Thymus (tissue), 11 donors: Measurements from ENCODE around the gene VPS9D1. TPM values are rescaled to one million over a fixed set of nuclear protein-coding genes. Genes with fewer than 3 reads are reported as not detected.
"Not testable (repeated sequence)": the region's sequence is repeated elsewhere in the genome, so short reads cannot be mapped to it uniquely, and the experiment has no call there.

Experiments
- DNase-seq, 9 donors: peaks; one replicate each; pipeline ENCODE4 v3.0.0-alpha.2; 2013; ENCODE audit warnings: low spot score in 9 of 9, low read depth in 6 of 9, missing footprints in 1 of 9
- H3K27ac ChIP-seq, 2 donors: one replicate each; pipeline ENCODE4 v1.5.1; 2013; ENCODE audit warnings: control low read depth in 1 of 2, low read depth in 1 of 2, low read length in 1 of 2, mild to moderate bottlenecking in 1 of 2, moderate library complexity in 1 of 2
- H3K27me3 ChIP-seq, 2 donors: one replicate each; pipeline ENCODE4 v1.5.1; 2013; ENCODE audit warnings: low read length in 1 of 2; ENCODE audit not compliant: control insufficient read depth in 2 of 2, insufficient read depth in 1 of 2
- H3K36me3 ChIP-seq, 2 donors: one replicate each; pipeline ENCODE4 v1.5.1; 2013; ENCODE audit warnings: low read length in 1 of 2, mild to moderate bottlenecking in 1 of 2, moderate library complexity in 1 of 2; ENCODE audit not compliant: control insufficient read depth in 2 of 2, insufficient read depth in 2 of 2
- H3K4me1 ChIP-seq, 2 donors: one replicate each; pipeline ENCODE4 v1.5.1; 2013; ENCODE audit warnings: low read length in 2 of 2; ENCODE audit not compliant: control insufficient read depth in 2 of 2, insufficient read depth in 2 of 2
- H3K4me3 ChIP-seq, 2 donors: one replicate each; pipeline ENCODE4 v1.5.1; 2013; ENCODE audit warnings: low read length in 2 of 2, control low read depth in 1 of 2, mild to moderate bottlenecking in 1 of 2
- H3K9me3 ChIP-seq, 2 donors: one replicate each; pipeline ENCODE4 v1.5.1; 2013; ENCODE audit warnings: low read length in 1 of 2, mild to moderate bottlenecking in 1 of 2; ENCODE audit not compliant: control insufficient read depth in 2 of 2, insufficient read depth in 1 of 2
- WGBS: extraction: QIAGEN DNeasy Blood & Tissue Kit; methylation state at CpG from one replicate; pipeline ENCODE4 v1.1.7; 2013; 5-methylcytosine and 5-hydroxymethylcytosine counted together
- polyA plus RNA-seq: library from polyadenylated mRNA; stranded (reverse); fragments of 200-250 nt; gene quantifications from one replicate; pipeline ENCODE4 v1.2.3, GENCODE V29; 2013
- total RNA-seq: library from RNA; stranded (reverse); fragments of 120-200 nt; gene quantifications from one replicate; pipeline ENCODE4 v1.2.4, GENCODE V29; 2013
- donor health status: healthy.

VPS9D1 gene
- total and polyA plus RNA-seq, 2 donors, result 2.1 to 25.1 TPM

DNA sequence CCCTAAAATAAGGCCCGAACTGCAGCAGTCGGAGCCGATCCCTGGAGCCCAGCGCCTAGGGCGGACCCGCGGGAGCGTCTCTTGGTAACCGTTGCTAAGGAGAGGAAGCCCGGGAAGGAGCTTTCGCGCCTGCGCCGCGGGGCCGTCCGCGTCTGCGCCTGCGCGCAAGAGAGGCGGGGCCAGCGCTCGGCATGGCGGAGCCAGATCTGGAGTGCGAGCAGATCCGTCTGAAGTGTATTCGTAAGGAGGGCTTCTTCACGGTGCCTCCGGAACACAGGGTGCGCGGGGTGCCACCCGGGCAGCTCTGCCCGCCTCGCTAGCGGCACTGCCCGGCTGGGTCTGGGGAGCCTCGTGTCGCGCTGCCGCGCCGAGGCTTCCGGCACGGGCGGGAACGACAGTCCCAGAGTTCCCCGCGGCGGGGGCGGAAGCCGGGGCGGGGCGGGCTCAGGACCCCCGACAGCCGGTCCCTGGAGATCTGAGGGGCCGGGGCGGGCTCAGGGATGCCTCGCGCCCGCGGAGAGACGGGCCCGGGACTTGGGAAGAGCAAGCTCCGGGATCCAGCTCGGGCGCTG lies 34.1 kb downstream of the VPS9D1 start, which contains the start of gene CDK10:
Gene CDK10, plus strand, starts transcription at position 170 of the 572 bp plus-strand sequence. Its CDS starts 22 bp downstream, at position 192.
- peak; percentile 79 to 93 (median 86) for DNase-seq
- under 1% methylated on average over 67 of the region's 67 CpGs for WGBS
- peak within 1 kb of the TSS; percentile 78 to 92 for H3K4me3 ChIP-seq
- no peaks in the 10 kb centered on the region for H3K27me3 ChIP-seq
- H3K27ac ChIP-seq, result peak within 1 kb of the TSS; percentile 85 to 97
- peaks cover 17 to 18% of the 10 kb centered on the region in 2 donors for H3K36me3 ChIP-seq
- peaks cover 0 to 15% of the 10 kb centered on the region in 2 donors for H3K9me3 ChIP-seq
- peaks cover 11 to 17% of the 10 kb centered on the region in 2 donors for H3K4me1 ChIP-seq

DNA sequence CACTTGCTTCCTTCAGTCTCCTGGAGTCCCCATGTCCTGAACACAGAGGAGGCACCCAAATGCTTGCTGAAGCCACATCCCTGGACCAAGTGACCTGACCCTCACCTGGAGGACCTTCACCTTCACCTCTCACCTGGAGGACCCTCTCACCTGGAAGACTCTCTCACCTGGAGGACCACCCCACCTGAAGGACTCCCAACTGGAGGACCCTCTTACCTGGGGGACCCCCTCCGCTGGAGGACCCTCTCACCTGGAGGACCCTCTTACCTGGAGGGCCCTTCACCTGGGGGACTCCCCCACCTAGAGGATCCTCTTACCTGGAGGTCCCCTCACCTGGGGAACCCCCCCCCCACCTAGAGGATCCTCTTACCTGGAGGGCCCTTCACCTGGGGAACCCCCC lies 34.8 kb downstream of the VPS9D1 start:
- Histone ChIP-seq H3K4me1 (peaks cover 11 to 17% of the 10 kb centered on the region in 2 donors), H3K9me3 (peaks cover 0 to 18% of the 10 kb centered on the region in 2 donors), H3K4me3 (peak overlapping the region in 1 of 2 donors; percentile 92), H3K27ac (no peak overlapping the region), H3K27me3 (no peaks in the 10 kb centered on the region), H3K36me3 (peaks cover 11 to 13% of the 10 kb centered on the region in 2 donors)
- no peak for DNase-seq
- WGBS, result 92% methylated on average over 1 of the region's 1 CpG

DNA sequence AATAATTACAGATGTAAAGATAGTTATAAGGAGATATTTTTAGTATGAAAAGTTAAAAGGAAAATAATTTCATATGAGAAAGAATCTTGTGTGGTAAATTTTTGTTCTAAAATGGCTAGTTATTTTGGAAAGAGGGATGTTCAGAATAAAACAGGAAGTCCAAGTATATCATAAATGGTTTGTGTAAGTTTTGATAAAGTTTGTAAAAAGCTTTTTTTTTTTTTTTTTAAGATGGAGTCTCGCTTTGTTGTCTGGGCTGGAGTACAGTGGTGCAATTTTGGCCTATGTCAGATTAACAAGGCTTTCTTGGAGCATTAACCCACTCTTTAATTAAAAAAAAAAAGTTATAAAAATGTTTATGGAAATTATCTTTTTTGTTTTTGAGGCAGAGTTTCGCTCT lies 42.4 kb downstream of the VPS9D1 start:
- WGBS, result 99% methylated on average over 2 of the region's 2 CpGs
- H3K27ac ChIP-seq, result no peak overlapping the region
- H3K4me3 ChIP-seq, result no peak overlapping the region
- H3K9me3 ChIP-seq, result peaks cover 0 to 19% of the 10 kb centered on the region in 2 donors
- no peaks in the 10 kb centered on the region for H3K36me3 ChIP-seq
- H3K27me3 ChIP-seq, result no peaks in the 10 kb centered on the region
- no peaks in the 10 kb centered on the region for H3K4me1 ChIP-seq
- no peak for DNase-seq

DNA sequence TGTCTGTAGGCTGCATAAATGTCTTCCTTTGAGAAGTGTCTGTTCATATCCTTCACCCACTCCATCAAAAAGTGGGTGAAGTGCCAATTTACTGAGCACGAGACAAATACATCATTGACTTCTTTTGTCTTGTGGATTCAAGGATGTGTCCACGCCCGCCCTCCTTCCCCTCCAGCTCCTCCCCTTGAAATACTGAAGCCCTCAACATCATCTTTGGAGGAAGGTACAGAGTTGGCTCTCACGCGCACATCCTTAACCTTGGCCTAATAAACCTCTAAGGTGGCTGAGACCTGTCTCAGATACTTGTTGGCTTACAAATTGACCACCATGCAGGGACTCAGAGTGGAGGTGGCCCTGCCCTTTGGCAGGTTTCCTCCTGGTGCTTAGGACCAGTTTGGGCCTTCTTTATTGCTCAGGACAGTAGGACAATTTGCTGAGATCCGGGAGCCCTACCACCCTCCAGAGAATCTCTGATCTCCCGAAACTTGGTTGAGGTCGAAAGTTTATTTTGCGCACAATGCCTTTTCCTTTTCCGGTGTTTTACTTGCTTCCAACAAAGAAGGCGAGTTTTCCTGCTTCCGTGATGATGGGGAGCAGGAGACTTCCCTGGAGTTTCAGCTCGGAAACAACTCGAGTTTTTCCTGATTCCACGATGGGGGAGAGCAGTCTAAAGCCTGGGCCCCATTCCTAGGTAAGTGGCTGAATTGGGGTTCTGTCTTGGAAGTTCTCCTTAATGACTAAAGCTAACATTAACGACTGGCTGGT lies 48.3 kb downstream of the VPS9D1 start:
- WGBS, result 95% methylated on average over 16 of the region's 16 CpGs
- DNase-seq, result no peak
- H3K27ac ChIP-seq, result no peak overlapping the region
- H3K9me3 ChIP-seq, result no peaks in the 10 kb centered on the region
- no peaks in the 10 kb centered on the region for H3K36me3 ChIP-seq
- H3K4me1 ChIP-seq, result peaks cover 0 to 3% of the 10 kb centered on the region in 2 donors
- H3K4me3 ChIP-seq, result no peak overlapping the region
- no peaks in the 10 kb centered on the region for H3K27me3 ChIP-seq

DNA sequence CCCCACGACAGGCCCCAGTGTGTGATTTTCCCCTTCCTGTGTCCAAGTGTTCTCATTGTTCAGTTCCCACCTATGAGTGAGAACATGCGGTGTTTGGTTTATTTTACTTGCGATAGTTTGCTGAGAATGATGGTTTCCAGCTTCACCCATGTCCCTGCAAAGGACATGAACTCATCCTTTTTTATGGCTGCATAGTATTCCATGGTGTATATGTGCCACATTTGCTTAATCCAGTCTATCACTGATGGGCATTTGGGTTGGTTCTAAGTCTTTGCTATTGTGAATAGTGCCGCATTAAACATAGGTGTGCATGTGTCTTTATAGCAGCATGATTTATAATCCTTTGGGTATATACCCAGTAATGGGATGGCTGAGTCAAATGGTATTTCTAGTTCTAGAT lies 49.1 kb downstream of the VPS9D1 start:
- DNase-seq, H3K27me3 ChIP-seq, H3K9me3 ChIP-seq, H3K4me3 ChIP-seq, H3K36me3 ChIP-seq, H3K27ac ChIP-seq, H3K4me1 ChIP-seq: not testable (repeated sequence)
- WGBS, result 97% methylated on average over 4 of the region's 4 CpGs

DNA sequence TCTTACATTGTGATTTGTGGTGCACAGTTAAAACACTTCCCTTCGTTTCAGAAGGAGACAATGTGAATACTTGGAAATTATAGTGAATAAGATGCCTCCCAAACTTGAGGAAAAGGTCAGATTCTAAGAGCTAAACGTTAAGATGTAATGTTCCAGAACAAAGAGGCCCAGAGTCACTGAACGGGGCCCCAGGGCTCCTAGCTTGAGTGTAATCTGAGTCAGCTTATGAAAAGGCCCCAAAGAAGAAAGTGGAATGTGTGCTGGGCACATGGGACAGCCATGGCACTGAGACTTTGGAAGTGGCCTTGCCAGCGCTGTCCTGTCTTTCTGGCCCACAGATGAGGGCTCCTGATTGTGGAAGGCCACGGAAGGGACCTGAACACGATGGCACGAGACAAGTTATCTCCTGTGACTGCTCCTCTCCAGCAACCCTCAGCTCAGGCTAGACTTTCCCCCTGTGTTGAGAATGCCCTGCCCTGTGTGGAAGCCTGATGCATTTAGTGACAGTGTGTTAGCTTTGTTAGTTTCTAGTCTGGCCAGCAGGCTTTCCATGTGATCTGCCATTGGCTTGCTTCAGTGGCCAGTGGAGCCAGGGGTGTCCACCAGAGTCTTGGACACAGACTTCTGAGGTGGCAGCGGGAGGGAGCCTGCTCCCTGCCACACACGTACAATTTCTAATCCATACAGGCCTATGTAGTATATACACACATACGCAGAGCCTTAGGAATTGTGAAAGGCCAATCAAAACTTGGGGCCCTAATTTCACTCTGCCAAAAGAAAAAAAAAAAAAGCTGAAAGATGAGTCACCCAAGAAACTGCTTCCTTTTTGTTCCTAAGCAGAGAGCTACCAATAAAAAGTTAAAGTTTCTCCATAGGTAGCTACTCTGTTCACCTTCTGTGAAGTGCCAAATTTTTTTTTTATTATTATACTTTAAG lies 49.9 kb downstream of the VPS9D1 start:
- Histone ChIP-seq H3K27me3 (no peaks in the 10 kb centered on the region), H3K9me3 (peaks cover 0 to 13% of the 10 kb centered on the region in 2 donors), H3K36me3 (no peaks in the 10 kb centered on the region), H3K27ac (no peak overlapping the region), H3K4me1 (peaks cover 0 to 3% of the 10 kb centered on the region in 2 donors), H3K4me3 (no peak overlapping the region)
- no peak for DNase-seq
- 98% methylated on average over 10 of the region's 10 CpGs for WGBS

DNA sequence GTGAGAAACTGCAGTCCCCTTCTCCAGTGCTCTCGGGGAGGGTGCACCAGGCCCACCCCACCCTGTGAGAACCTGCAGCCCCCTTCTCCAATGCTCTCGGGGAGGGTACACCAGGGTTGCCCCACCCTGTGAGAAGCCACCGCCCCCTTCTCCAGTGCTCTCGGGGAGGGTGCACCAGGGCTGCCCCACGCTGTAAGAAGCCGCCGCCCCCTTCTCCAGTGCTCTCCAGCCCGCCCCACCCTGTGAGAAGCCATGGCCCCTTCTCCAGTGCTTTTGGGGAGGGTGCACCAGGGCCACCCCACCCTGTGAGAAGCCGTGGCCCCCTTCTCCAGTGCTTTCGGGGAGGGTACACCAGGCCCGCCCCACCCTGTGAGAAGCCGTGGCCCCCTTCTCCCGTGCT lies 50.9 kb downstream of the VPS9D1 start:
- 90% methylated on average over 13 of the region's 13 CpGs for WGBS
- H3K4me1 ChIP-seq, result peaks cover 0 to 3% of the 10 kb centered on the region in 2 donors

DNA sequence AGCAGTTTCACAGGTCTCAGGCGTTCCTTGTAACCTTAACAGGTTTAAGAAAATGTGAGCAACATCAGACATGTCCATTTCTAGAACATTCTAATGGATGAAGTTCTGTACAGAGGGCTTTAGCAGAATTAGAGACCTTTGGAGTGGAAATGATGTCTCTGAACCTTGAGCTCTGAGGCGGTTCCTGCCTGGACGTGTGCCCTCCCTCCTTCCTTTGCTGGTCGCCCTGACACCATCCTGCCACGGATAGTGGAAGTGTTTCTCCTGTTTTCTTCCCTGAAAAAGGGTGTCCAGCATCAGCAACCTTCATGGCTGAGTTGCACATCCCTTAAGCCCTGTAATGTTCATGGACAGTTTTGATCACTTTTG lies 51.9 kb downstream of the VPS9D1 start:
- DNase-seq, result no peak
- H3K4me3 ChIP-seq, result no peak overlapping the region
- no peak overlapping the region for H3K27ac ChIP-seq
- peaks cover 0 to 3% of the 10 kb centered on the region in 2 donors for H3K4me1 ChIP-seq
- 59% methylated on average over 5 of the region's 5 CpGs for WGBS
- H3K27me3 ChIP-seq, result no peaks in the 10 kb centered on the region
- peaks cover 0 to 14% of the 10 kb centered on the region in 2 donors for H3K9me3 ChIP-seq
- peaks cover 0 to 2% of the 10 kb centered on the region in 2 donors for H3K36me3 ChIP-seq

More for the DNA sequence above, 50.9 kb downstream of the VPS9D1 start:
- H3K27ac ChIP-seq, result no peak overlapping the region
- H3K36me3 ChIP-seq, result no peaks in the 10 kb centered on the region
- H3K27me3 ChIP-seq, result no peaks in the 10 kb centered on the region
- H3K4me3 ChIP-seq, result no peak overlapping the region
- no peak for DNase-seq
- H3K9me3 ChIP-seq, result peaks cover 0 to 14% of the 10 kb centered on the region in 2 donors
